ENCODE measurements around the gene KRT23. TPM values are rescaled to one million over a fixed set of nuclear protein-coding genes. Genes with fewer than 3 reads are reported as not detected.

The KRT23 gene, protein sequence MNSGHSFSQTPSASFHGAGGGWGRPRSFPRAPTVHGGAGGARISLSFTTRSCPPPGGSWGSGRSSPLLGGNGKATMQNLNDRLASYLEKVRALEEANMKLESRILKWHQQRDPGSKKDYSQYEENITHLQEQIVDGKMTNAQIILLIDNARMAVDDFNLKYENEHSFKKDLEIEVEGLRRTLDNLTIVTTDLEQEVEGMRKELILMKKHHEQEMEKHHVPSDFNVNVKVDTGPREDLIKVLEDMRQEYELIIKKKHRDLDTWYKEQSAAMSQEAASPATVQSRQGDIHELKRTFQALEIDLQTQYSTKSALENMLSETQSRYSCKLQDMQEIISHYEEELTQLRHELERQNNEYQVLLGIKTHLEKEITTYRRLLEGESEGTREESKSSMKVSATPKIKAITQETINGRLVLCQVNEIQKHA
- total RNA-seq = under 1 TPM; 0.24 to 0.37 TPM
- long read RNA-seq, donor 1 = 0 reads
- long read RNA-seq, donor 2 = 0 reads

DNA sequence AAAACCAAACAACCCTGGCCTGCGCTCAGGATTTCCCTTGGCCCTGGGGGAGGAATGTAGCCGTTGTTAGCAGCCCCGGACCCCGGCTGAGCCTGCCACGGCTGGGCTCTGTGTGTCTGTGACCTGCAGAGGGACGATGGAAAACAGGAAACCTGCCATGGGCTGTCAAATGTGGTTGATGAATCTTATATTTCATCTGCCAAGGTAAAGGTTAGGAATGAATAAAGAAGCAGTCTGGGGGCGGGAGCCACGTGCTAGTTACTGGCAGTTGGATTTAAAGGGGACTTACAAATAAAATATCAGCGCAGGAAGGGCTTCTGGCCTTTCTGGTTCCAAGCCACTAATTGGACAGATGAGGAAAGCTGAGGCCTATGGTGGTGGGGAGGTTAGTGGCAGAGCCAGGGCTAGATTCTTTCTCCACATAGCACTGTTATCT lies at the start of gene KRT23:
Gene KRT23, minus strand, starts transcription at position 263 of the 436 bp plus-strand sequence. CDS start 1,043 bp downstream, outside the sequence.
- DNase-seq (ENCODE audit: low spot score) = no peak
- intact Hi-C loops (cut with DNase I) = no loop called here

DNA sequence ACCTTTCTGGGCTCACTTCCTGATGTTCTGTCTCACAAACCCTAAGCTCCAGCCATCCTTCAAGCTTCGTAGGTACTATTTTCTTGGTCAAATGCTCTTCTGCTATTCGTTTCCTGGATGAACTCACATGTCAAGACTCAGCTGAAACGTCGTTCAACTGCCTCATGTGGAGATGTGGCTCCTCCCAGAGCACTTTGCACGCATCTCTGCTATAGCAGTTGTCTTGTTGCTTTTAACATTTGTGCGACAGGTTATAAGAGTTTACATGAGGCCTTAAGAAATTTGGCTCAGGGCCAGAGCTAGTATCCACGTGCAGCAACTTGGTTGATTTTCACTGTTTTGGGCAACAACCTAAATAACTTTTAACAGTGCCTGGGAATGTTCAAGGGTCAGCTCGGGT lies 49.5 kb upstream of the KRT23 start:
- DNase-seq (ENCODE audit: low spot score) = no peak
- intact Hi-C loops (cut with DNase I) = loop anchor here in 1 of 2 donors (10.0 kb wide), 1 partner anchor 338 kb away; no protein-coding TSS in a partner anchor

DNA sequence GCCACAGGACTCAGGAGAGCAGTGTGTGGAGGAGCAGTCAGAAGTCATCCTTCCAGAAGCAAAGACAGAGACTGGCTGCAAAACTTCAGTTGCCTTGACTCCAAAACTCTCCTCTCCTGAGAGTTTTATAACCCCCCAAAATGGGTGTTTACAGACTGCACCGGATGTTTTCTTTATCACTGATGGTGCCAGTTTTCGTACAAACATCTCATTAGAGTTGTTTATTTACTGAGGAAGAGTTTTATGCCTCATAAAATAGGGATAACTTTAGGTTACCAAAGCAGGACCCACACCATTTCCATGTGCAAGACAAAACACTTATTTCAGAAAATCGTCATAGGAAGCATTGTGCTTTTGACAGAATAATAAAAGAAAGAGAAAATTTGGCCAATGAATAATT lies 46.8 kb upstream of the KRT23 start, which contains the start of gene KRT40:
Gene KRT40, minus strand, starts transcription at position 101 of the 400 bp plus-strand sequence. Its CDS starts 53 bp downstream, at position 48.
- intact Hi-C loops (cut with DNase I) = loop anchor here in 1 of 2 donors (5.0 to 10.0 kb wide), 2 partner anchors 341 to 582 kb away; no protein-coding TSS in a partner anchor

DNA sequence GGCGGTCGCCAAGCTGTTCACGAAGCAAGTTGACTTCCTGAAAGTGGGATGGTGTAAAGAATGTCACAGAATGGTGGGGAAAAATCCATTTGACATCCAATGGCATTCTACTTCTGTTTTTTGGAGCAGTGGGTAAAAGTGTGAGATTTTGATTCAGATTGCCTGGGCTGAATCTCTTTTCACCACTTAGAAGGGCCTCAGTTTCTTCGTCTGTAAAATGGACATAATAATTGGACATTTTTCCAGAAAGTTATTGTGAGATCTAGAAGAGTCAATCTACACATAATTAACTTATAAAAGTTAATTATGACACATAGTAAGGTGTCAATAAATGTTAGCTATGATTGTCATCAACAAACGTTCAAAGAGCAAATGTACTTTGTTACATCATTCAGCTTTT lies 43.7 kb upstream of the KRT23 start:
- intact Hi-C loops (cut with DNase I) = loop anchor here in 1 of 2 donors (5.0 to 10.0 kb wide), 2 partner anchors 344 to 579 kb away; no protein-coding TSS in a partner anchor
- no peak for DNase-seq (ENCODE audit: low spot score)

More for the DNA sequence above, 46.8 kb upstream of the KRT23 start, which contains the start of gene KRT40:
- DNase-seq (ENCODE audit: low spot score) = no peak

DNA sequence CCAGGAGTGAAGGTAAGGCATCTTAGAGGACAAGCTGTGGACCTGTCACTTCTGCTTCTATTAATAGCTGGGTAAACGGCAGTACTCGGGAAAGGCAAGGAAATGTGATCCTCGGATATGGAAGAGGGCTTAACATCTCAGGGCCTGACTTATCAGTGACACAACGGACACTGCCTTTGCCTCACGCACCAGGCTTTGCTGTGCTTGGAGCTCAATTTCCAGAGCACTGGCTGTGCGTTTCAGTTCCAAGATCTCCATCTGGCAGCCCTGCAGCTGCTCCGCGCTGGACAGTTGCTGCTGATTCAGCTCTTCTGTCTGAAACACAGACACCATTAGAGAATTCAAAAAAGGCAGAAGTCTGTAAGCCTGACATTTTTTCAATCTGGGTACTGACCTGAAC lies 43.1 kb upstream of the KRT23 start:
- peak; percentile 82 for DNase-seq (ENCODE audit: low spot score)
- intact Hi-C loops (cut with DNase I) = loop anchor here in 1 of 2 donors (5.0 to 10.0 kb wide), 2 partner anchors 344 to 578 kb away; no protein-coding TSS in a partner anchor

- intact Hi-C loops (cut with DNase I) = loop anchor here in 1 of 2 donors (5.0 to 10.0 kb wide), 2 partner anchors 345 to 578 kb away; no protein-coding TSS in a partner anchor
- DNase-seq (ENCODE audit: low spot score) = no peak
Measured at GRCh38 chr17:40980117-40980516, 42.7 kb upstream of the KRT23 start.

DNA sequence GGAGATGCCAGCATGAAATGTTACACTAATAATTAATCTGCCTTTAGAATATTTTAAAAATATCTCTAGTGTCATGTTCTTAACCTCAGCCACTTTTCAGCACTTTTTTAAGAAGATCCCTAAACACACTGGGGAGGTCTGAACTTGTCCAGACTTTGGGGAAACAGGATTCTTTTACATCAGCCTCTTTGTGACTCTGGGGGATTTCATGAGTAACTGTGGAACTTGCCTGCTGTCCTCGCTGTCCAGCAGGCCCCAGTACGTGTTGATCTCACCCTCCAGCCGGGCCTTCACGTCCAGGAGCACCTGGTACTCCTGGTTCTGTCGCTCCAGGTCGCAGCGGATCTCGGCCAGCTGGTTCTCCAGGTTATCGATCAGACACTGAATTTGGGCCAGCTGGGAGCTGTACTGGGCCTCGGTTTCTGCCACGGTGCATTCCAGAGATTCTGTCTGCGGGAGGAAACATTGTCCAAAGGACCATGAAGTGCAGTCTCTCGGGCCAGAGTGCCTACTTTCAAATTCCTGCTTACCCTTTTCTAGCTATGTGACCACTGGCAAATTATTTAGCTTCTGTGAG lies 41.2 kb upstream of the KRT23 start:
- intact Hi-C loops (cut with DNase I) = no loop called here
- DNase-seq (ENCODE audit: low spot score) = no peak

GRCh38 chr17:40975516-40975915 lies 38.1 kb upstream of the KRT23 start:
- DNase-seq (ENCODE audit: low spot score) = no peak
- intact Hi-C loops (cut with DNase I) = no loop called here

DNA sequence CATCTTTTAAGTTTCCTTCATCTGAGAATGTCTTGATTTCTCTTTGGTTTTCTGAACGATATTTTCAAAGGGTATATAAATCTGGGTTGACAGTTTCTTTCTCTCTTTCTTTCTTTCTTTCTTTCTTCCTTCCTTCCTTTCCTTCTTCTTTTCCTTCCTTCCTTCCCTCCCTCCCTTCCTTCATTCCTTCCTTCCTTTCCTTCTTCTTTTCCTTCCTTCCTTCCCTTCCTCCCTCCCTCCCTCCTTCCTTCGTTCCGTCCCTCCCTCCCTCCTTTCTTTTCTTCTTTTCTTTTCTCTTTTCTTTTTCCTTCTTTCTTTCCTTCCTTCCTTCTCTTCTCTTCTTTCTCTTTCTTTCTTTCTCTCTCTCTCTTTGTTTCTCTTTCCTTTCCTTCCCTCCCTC lies 36.9 kb upstream of the KRT23 start:
- intact Hi-C loops (cut with DNase I) = no loop called here
- DNase-seq (ENCODE audit: low spot score) = no peak

GRCh38 chr17:40967582-40967981 lies 30.1 kb upstream of the KRT23 start:
- intact Hi-C loops (cut with DNase I) = no loop called here
- DNase-seq (ENCODE audit: low spot score) = no peak

DNA sequence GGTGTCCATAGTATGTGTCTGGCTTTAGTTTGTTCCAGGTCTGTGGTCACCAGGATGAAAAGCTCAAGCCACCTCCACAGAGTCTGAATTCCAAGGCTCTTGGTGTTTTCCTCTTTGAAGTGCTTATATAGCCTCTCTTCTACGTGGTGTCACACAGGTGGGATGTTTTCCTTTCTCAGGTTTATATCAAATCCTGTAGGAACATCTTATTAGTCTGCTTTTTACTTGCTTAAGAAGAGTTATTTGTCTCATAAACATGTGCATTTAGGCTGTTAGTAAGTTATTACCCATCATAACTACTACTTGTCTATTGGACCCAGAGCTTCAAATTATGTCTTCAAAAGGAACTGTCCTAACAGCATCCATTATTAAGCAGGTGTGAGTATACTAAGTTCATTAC lies 29.4 kb upstream of the KRT23 start, which contains the start of gene KRT39:
Gene KRT39, minus strand, starts transcription at position 101 of the 400 bp plus-strand sequence. Its CDS starts 92 bp downstream, at position 9.
- intact Hi-C loops (cut with DNase I) = no loop called here
- no peak for DNase-seq (ENCODE audit: low spot score)

DNA sequence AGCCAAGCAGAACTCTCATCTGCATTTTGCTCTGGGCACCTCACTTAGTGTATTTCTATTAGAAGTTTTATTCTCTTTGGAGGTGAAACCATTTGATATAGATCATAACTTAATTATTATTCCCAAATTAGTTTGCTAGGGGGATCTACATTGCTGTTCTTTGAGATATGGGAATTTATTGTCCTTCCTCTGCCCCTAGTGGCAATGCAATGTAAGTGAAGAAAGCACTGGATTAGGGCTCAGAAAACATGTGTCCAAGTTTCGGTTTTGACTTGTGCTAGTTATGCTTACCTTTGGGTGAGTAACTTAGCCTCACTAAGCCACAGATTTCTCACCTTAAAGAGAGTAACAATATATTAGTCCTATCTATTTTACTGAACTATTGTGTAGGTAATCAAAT lies 26.4 kb upstream of the KRT23 start:
- DNase-seq (ENCODE audit: low spot score) = no peak
- intact Hi-C loops (cut with DNase I) = no loop called here

- intact Hi-C loops (cut with DNase I) = no loop called here
Measured at GRCh38 chr17:40962059-40962561, 24.7 kb upstream of the KRT23 start.

GRCh38 chr17:40961591-40961990 lies 24.1 kb upstream of the KRT23 start:
- intact Hi-C loops (cut with DNase I) = no loop called here
- no peak for DNase-seq (ENCODE audit: low spot score)

More at GRCh38 chr17:40962059-40962561, 24.7 kb upstream of the KRT23 start:
- DNase-seq (ENCODE audit: low spot score) = no peak

GRCh38 chr17:40960144-40960543 lies 22.7 kb upstream of the KRT23 start:
- intact Hi-C loops (cut with DNase I) = no loop called here
- DNase-seq (ENCODE audit: low spot score) = no peak

- intact Hi-C loops (cut with DNase I) = no loop called here
- DNase-seq (ENCODE audit: low spot score) = no peak
Measured at GRCh38 chr17:40958086-40958953, 20.9 kb upstream of the KRT23 start.

- intact Hi-C loops (cut with DNase I) = no loop called here
- no peak for DNase-seq (ENCODE audit: low spot score)
Measured at GRCh38 chr17:40956401-40957254, 19.2 kb upstream of the KRT23 start.

GRCh38 chr17:40953881-40954280 lies 16.4 kb upstream of the KRT23 start:
- intact Hi-C loops (cut with DNase I) = no loop called here
- no peak for DNase-seq (ENCODE audit: low spot score)
